Progenitor cell of endocrine pancreas (in vitro differentiated cells): ENCODE measurements around the gene GLRX. TPM values are rescaled to one million over a fixed set of nuclear protein-coding genes. Genes with fewer than 3 reads are reported as not detected.

ENCODE experiments used
- DNase-seq: peaks from one replicate; pipeline ENCODE4 v3.0.0; 2021; ENCODE audit warnings: low spot score; ENCODE audit not compliant: unreplicated experiment
- H3K27ac Mint-ChIP-seq: 2 replicates; pipeline ENCODE4 v1.8.0; 2021; ENCODE audit warnings: mild to moderate bottlenecking, moderate library complexity, mixed read lengths
- H3K27me3 Mint-ChIP-seq: 2 replicates; pipeline ENCODE4 v1.8.0; 2021; ENCODE audit warnings: mixed read lengths
- H3K36me3 Mint-ChIP-seq: 2 replicates; pipeline ENCODE4 v1.8.0; 2022; ENCODE audit warnings: mixed read lengths; ENCODE audit not compliant: insufficient read depth
- H3K4me1 Mint-ChIP-seq: 2 replicates; pipeline ENCODE4 v1.8.0; 2021; ENCODE audit warnings: low read depth, mixed read lengths
- H3K4me3 Mint-ChIP-seq: 2 replicates; pipeline ENCODE4 v1.8.0; 2021; ENCODE audit warnings: low read depth, mild to moderate bottlenecking, moderate library complexity, mixed read lengths
- H3K9me3 Mint-ChIP-seq: 2 replicates; pipeline ENCODE4 v1.8.0; 2021; ENCODE audit warnings: low read depth, mixed read lengths
- total RNA-seq: library from RNA; stranded (reverse); gene quantifications from 2 replicates; pipeline ENCODE4 v1.2.1, GENCODE V29; 2021
- TF ChIP-seq, protein P1 (sequence below): fragments of 200-600 bp; sonication (generic); IDR thresholded peaks from one replicate; pipeline ENCODE4 v1.5.0; 2021; ENCODE audit warnings: antibody characterized with exemption, mild to moderate bottlenecking; ENCODE audit not compliant: unreplicated experiment

The GLRX gene
- total RNA-seq, 1 donor from 2014 or later = 12.7 TPM

DNA sequence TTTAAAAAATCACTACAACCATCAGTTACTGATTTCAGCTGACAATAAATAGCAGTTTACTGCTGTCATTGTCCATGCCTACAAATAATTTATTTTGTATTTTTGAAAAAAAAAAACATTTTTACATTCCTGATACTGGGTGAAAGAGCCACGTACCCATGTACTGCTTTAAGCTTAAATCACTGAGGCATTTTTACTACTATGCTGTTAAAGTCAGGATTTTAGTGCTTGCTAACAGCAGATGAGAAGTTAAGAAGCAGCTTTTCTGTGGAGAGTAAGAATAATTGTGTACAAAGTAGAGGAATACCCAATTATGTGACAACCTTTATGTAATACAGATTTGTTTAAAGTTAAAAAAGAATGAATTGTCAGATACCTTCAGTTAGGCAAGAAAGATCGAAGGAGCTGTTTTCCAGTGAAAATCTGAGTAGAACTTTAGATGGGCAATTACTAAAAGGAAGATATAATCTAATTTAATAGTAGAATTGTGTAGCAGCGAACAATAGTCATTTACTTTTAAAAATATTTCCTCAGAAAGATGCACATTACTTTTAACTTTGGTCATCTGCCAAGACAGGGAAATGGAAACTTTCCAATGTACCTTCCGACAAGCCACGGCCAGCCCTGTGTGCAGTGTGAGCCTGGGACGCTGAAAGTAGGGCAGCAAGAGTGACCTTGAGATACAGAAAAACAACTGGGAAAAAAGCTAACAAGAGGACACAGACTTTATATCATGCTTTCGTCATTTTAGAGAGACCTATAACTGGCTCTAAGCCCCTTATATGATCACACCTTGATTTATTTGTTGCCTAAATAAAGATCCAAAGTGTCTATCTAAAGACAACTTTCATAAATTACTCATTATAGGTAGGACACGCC, 51.5 kb downstream of the GLRX start:
- no peaks in the 10 kb centered on the region for H3K27me3 Mint-ChIP-seq
- TF ChIP-seq, protein P1, sequence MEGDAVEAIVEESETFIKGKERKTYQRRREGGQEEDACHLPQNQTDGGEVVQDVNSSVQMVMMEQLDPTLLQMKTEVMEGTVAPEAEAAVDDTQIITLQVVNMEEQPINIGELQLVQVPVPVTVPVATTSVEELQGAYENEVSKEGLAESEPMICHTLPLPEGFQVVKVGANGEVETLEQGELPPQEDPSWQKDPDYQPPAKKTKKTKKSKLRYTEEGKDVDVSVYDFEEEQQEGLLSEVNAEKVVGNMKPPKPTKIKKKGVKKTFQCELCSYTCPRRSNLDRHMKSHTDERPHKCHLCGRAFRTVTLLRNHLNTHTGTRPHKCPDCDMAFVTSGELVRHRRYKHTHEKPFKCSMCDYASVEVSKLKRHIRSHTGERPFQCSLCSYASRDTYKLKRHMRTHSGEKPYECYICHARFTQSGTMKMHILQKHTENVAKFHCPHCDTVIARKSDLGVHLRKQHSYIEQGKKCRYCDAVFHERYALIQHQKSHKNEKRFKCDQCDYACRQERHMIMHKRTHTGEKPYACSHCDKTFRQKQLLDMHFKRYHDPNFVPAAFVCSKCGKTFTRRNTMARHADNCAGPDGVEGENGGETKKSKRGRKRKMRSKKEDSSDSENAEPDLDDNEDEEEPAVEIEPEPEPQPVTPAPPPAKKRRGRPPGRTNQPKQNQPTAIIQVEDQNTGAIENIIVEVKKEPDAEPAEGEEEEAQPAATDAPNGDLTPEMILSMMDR = no peak
- peaks cover 16% of the 10 kb centered on the region for H3K36me3 Mint-ChIP-seq

GRCh38 chr5:95768731-95769130, 53.8 kb downstream of the GLRX start:
- no peaks in the 10 kb centered on the region for H3K9me3 Mint-ChIP-seq
- no peak for DNase-seq
- TF ChIP-seq, protein P1 = no peak
- no peak overlapping the region for H3K27ac Mint-ChIP-seq
- peaks cover 25% of the 10 kb centered on the region for H3K36me3 Mint-ChIP-seq
- H3K4me1 Mint-ChIP-seq = no peaks in the 10 kb centered on the region
- H3K27me3 Mint-ChIP-seq = no peaks in the 10 kb centered on the region
- no peak overlapping the region for H3K4me3 Mint-ChIP-seq

More for the DNA sequence above, 51.5 kb downstream of the GLRX start:
- Mint-ChIP-seq H3K9me3 (no peaks in the 10 kb centered on the region), H3K4me1 (no peaks in the 10 kb centered on the region), H3K4me3 (no peak overlapping the region), H3K27ac (no peak overlapping the region)
- no peak for DNase-seq

- H3K4me3 Mint-ChIP-seq = no peak overlapping the region
- no peak overlapping the region for H3K27ac Mint-ChIP-seq
- peaks cover 20% of the 10 kb centered on the region for H3K36me3 Mint-ChIP-seq
- TF ChIP-seq, protein P1 = no peak
- H3K4me1 Mint-ChIP-seq = peaks cover 15% of the 10 kb centered on the region
- DNase-seq = no peak
- H3K9me3 Mint-ChIP-seq = no peaks in the 10 kb centered on the region
- no peaks in the 10 kb centered on the region for H3K27me3 Mint-ChIP-seq
These were observed 58.6 kb downstream of the GLRX start for GRCh38 chr5:95763941-95764340.

Other genes starting within 250 kb of the GLRX start
- not detected in 2 replicates for gene GPR150, start 202.6 kb downstream of the GLRX start, total RNA-seq
- 2.9 and 4.2 TPM in 2 replicates for gene RFESD, start 175.9 kb downstream of the GLRX start, total RNA-seq
- gene SPATA9, start 139.7 kb downstream of the GLRX start, total RNA-seq = 0.82 TPM in 1 of 2 replicates, not detected in the other
- gene RHOBTB3, start 91.4 kb downstream of the GLRX start, total RNA-seq = 55.9 and 61.9 TPM in 2 replicates
- 124 and 145 TPM in 2 replicates for gene ELL2, start 139.1 kb upstream of the GLRX start, total RNA-seq